Thoracic aorta (tissue), 2 donors: ENCODE results near the gene TAS2R14. TPM values are rescaled to one million over a fixed set of nuclear protein-coding genes. Genes with fewer than 3 reads are reported as not detected.

Source experiments
- ATAC-seq: fragments of 150-250 bp; one replicate; pipeline ENCODE4 v1.8.0; 2017; ENCODE audit warnings: low read depth; ENCODE audit not compliant: insufficient number of reproducible peaks, low FRiP score
- DNase-seq: peaks from one replicate; pipeline ENCODE4 v3.0.0-alpha.2; 2020; ENCODE audit warnings: low spot score
- H3K27ac ChIP-seq, 2 donors: fragments of 200-600 bp; sonication (generic); 1 replicate in 1 of 2; 2 replicates in 1 of 2; pipeline ENCODE4 v1.5.1; 2016; ENCODE audit warnings: mild to moderate bottlenecking in 2 of 2, moderate library complexity in 2 of 2
- H3K27me3 ChIP-seq: fragments of 200-600 bp; sonication (generic); replicated peaks from 2 replicates; pipeline ENCODE4 v1.6.0; 2016; ENCODE audit warnings: mild to moderate bottlenecking; ENCODE audit not compliant: insufficient read depth
- H3K36me3 ChIP-seq: fragments of 200-600 bp; sonication (generic); one replicate; pipeline ENCODE4 v1.5.1; 2016
- H3K4me1 ChIP-seq, 2 donors: fragments of 200-600 bp; sonication (generic); 1 replicate in 1 of 2; 2 replicates in 1 of 2; pipeline versions ENCODE4 v1.5.1 to v1.6.0; 2016; ENCODE audit warnings: low read depth in 2 of 2, mild to moderate bottlenecking in 1 of 2; ENCODE audit not compliant: control insufficient read depth in 1 of 2
- H3K4me3 ChIP-seq: fragments of 200-600 bp; sonication (generic); 2 replicates; pipeline ENCODE4 v1.5.1; 2016; ENCODE audit warnings: mild to moderate bottlenecking
- H3K9me3 ChIP-seq: fragments of 200-600 bp; sonication (generic); 2 replicates; pipeline ENCODE4 v1.5.1; 2016
- CTCF ChIP-seq: fragments of 200-600 bp; sonication (generic); IDR thresholded peaks from one replicate; pipeline ENCODE4 v1.5.1; 2019; ENCODE audit warnings: antibody characterized with exemption
- total RNA-seq, 2 donors: library from RNA; depleted of rRNA; stranded (reverse); fragments of >200 nt; gene quantifications; one replicate each; pipeline versions ENCODE4 v1.1.0 to v1.2.3, GENCODE V29; 2016

Gene TAS2R14
- total RNA-seq, 2 donors from 2014 or later = 1.9 to 5.4 TPM

- peaks cover 0 to 15% of the 10 kb centered on the region in 2 donors for H3K4me1 ChIP-seq
- H3K36me3 ChIP-seq = no peaks in the 10 kb centered on the region
- no peak overlapping the region for H3K27ac ChIP-seq
- no peak for TF ChIP-seq CTCF
- no peaks in the 10 kb centered on the region for H3K27me3 ChIP-seq
- no peak overlapping the region for H3K4me3 ChIP-seq
- DNase-seq = no peak
- no peak for ATAC-seq
- H3K9me3 ChIP-seq = no peaks in the 10 kb centered on the region
Observed at GRCh38 chr12:10967409-10967808, 28.3 kb upstream of the TAS2R14 start.

- no peak for ATAC-seq
- H3K27me3 ChIP-seq = no peaks in the 10 kb centered on the region
- no peak for TF ChIP-seq CTCF
Observed at GRCh38 chr12:10966314-10966713, 27.3 kb upstream of the TAS2R14 start.

GRCh38 chr12:10965476-10965875, 26.4 kb upstream of the TAS2R14 start:
- no peak for TF ChIP-seq CTCF
- DNase-seq (no peak), ATAC-seq (no peak)
- no peaks in the 10 kb centered on the region for H3K9me3 ChIP-seq
- H3K36me3 ChIP-seq = no peaks in the 10 kb centered on the region
- H3K27me3 ChIP-seq = no peaks in the 10 kb centered on the region
- peaks cover 0 to 15% of the 10 kb centered on the region in 2 donors for H3K4me1 ChIP-seq
- no peak overlapping the region for H3K4me3 ChIP-seq
- no peak overlapping the region for H3K27ac ChIP-seq

More at GRCh38 chr12:10966314-10966713, 27.3 kb upstream of the TAS2R14 start:
- peaks cover 0 to 15% of the 10 kb centered on the region in 2 donors for H3K4me1 ChIP-seq
- H3K36me3 ChIP-seq = no peaks in the 10 kb centered on the region
- no peak for DNase-seq
- H3K4me3 ChIP-seq = no peak overlapping the region
- H3K27ac ChIP-seq = no peak overlapping the region
- no peaks in the 10 kb centered on the region for H3K9me3 ChIP-seq

GRCh38 chr12:10960211-10960610, 21.1 kb upstream of the TAS2R14 start:
- ATAC-seq (no peak), DNase-seq (no peak)
- Histone ChIP-seq H3K27me3 (no peaks in the 10 kb centered on the region), H3K36me3 (no peaks in the 10 kb centered on the region), H3K4me1 (no peaks in the 10 kb centered on the region), H3K4me3 (no peak overlapping the region), H3K9me3 (no peaks in the 10 kb centered on the region), H3K27ac (no peak overlapping the region)
- TF ChIP-seq CTCF = no peak

- Histone ChIP-seq H3K9me3 (no peaks in the 10 kb centered on the region), H3K27ac (no peak overlapping the region), H3K36me3 (no peaks in the 10 kb centered on the region), H3K27me3 (no peaks in the 10 kb centered on the region), H3K4me3 (no peak overlapping the region), H3K4me1 (no peaks in the 10 kb centered on the region)
- no peak for TF ChIP-seq CTCF
- no peak for ATAC-seq
- DNase-seq = no peak
Observed at GRCh38 chr12:10959804-10960203, 20.7 kb upstream of the TAS2R14 start.
